HepG2 (cell line): Measurements from ENCODE around the gene SOX21. TPM values are rescaled to one million over a fixed set of nuclear protein-coding genes. Genes with fewer than 3 reads are reported as not detected.

Experiments used
- ATAC-seq: fragments of 200-7000 bp; cut with Tn5 transposase; 3 replicates; pipeline ENCODE4 v1.9.1; 2020; ENCODE audit warnings: mild to moderate bottlenecking, moderate library complexity
- BruUV-seq: library from RNA; stranded (reverse); fragments of 400-500 nt; replicated peaks from 2 replicates; lab custom pipeline; 2021; lab: Mats Ljungman, UMichigan
- CTCF ChIA-PET: fragments of 300-600 bp; formaldehyde crosslinking; extraction: SDS; loops from one replicate; lab custom pipeline; 2021; ENCODE audit warnings: low total read pairs, inconsistent platforms, low intra/inter-chr PET ratio; lab: Yijun Ruan, JAX
- POLR2A ChIA-PET: fragments of 350-600 bp; sonication (Branson Sonifier 250); formaldehyde crosslinking; loops from one replicate; lab custom pipeline; 2020; ENCODE audit warnings: antibody characterized with exemption, inconsistent platforms; lab: Yijun Ruan, JAX
- DNase-seq: peaks from one replicate; pipeline ENCODE4 v3.0.0-alpha.2; 2015; ENCODE audit warnings: low spot score
- FAIRE-seq: peaks from 3 replicates; lab custom pipeline; 2011; peaks lifted over from hg19 to GRCh38; lab: Jason Lieb, UNC
- H2AFZ ChIP-seq: one replicate; pipeline ENCODE4 v1.6.1; 2011; ENCODE audit warnings: low read length, inconsistent platforms
- H3K27ac ChIP-seq: fragments of 300-600 bp; 3 replicates; pipeline ENCODE4 v1.8.0; 2011; ENCODE audit warnings: mixed run types, mild to moderate bottlenecking, mixed read lengths, low read length, inconsistent platforms; ENCODE audit not compliant: insufficient read depth; ENCODE audit errors: extremely low read length
- H3K27me3 ChIP-seq, 2 experiments: fragments of 200-600 bp in 1 of 2; 2 replicates in 1 of 2; 3 replicates in 1 of 2; pipeline versions ENCODE4 v1.6.0 to v1.8.0; 2011; ENCODE audit warnings: low read length in 2 of 2, mild to moderate bottlenecking in 2 of 2, moderate library complexity in 2 of 2, inconsistent platforms in 1 of 2; ENCODE audit not compliant: insufficient read depth in 2 of 2, control insufficient read depth in 1 of 2
- H3K36me3 ChIP-seq, 2 experiments: fragments of 200-600 bp in 1 of 2; replicated peaks in 1 of 2; 2 replicates in 1 of 2; 3 replicates in 1 of 2; pipeline versions ENCODE4 v1.5.1 to v1.8.0; 2011; ENCODE audit warnings: low read length in 2 of 2, inconsistent platforms in 1 of 2; ENCODE audit not compliant: insufficient read depth in 2 of 2, control insufficient read depth in 1 of 2
- H3K4me1 ChIP-seq: 2 replicates; pipeline ENCODE4 v1.5.1; 2012; ENCODE audit warnings: low read length, inconsistent platforms; ENCODE audit not compliant: insufficient read depth
- H3K4me2 ChIP-seq: 2 replicates; pipeline ENCODE4 v1.6.0; 2011; ENCODE audit warnings: low read depth, low read length, inconsistent platforms
- H3K4me3 ChIP-seq, 3 experiments: fragments of 200-600 bp in 1 of 3; sonication (generic), shearing (Covaris generic) in 1 of 3; replicated peaks in 1 of 3; 2 replicates each; pipeline ENCODE4 v1.5.1; 2011 to 2016; ENCODE audit warnings: low read length in 3 of 3, inconsistent platforms in 2 of 3, low read depth in 2 of 3, mild to moderate bottlenecking in 2 of 3, control low read depth in 1 of 3, mixed read lengths in 1 of 3; ENCODE audit not compliant: insufficient read depth in 1 of 3
- H3K79me2 ChIP-seq: one replicate; pipeline ENCODE4 v1.6.1; 2011; ENCODE audit warnings: low read length, inconsistent platforms; ENCODE audit not compliant: insufficient read depth
- H3K9ac ChIP-seq: 2 replicates; pipeline ENCODE4 v1.6.0; 2011; ENCODE audit warnings: mild to moderate bottlenecking, low read depth, low read length, inconsistent platforms; ENCODE audit not compliant: insufficient read depth
- H3K9me3 ChIP-seq: 2 replicates; pipeline ENCODE4 v1.5.1; 2012; ENCODE audit warnings: mild to moderate bottlenecking, low read length
- H4K20me1 ChIP-seq: 2 replicates; pipeline ENCODE4 v1.6.0; 2011; ENCODE audit warnings: inconsistent platforms, mild to moderate bottlenecking, low read length, moderate library complexity; ENCODE audit not compliant: insufficient read depth
- BCLAF1 ChIP-seq: fragments of 450-650 bp; IDR thresholded peaks from 2 replicates; pipeline ENCODE4 v1.6.1; 2017; ENCODE audit warnings: mild to moderate bottlenecking
- ETS1 ChIP-seq: sonication (generic); formaldehyde crosslinking; IDR thresholded peaks from 2 replicates; pipeline ENCODE4 v1.4.0; 2020; ENCODE audit warnings: missing genetic modification reagents
- FOXP1 ChIP-seq, 2 experiments: fragments of 450-650 bp in 1 of 2; IDR thresholded peaks; 2 replicates each; pipeline ENCODE4 v1.6.1; 2017 to 2018; ENCODE audit warnings: antibody characterized with exemption in 1 of 2
- GFI1 ChIP-seq: sonication (generic); formaldehyde crosslinking; IDR thresholded peaks from 2 replicates; pipeline ENCODE4 v1.5.0; 2020; ENCODE audit warnings: missing genetic modification reagents, mild to moderate bottlenecking, borderline replicate concordance
- HOXA3 ChIP-seq: sonication (generic); formaldehyde crosslinking; IDR thresholded peaks from 2 replicates; pipeline ENCODE4 v1.5.0; 2020; ENCODE audit warnings: missing genetic modification reagents
- KLF11 ChIP-seq: IDR thresholded peaks from 2 replicates; pipeline ENCODE4 v1.6.1; 2016; ENCODE audit warnings: missing compliant biosample characterization
- MIER2 ChIP-seq: IDR thresholded peaks from 2 replicates; pipeline ENCODE4 v1.6.1; 2016; ENCODE audit warnings: missing biosample characterization, missing genetic modification reagents
- MXD3 ChIP-seq: IDR thresholded peaks from 2 replicates; pipeline ENCODE4 v1.6.1; 2016; ENCODE audit warnings: mild to moderate bottlenecking, missing biosample characterization, missing genetic modification reagents
- RFXANK ChIP-seq: IDR thresholded peaks from 2 replicates; pipeline ENCODE4 v1.6.1; 2016
- SMC3 ChIP-seq: IDR thresholded peaks from 2 replicates; pipeline ENCODE4 v1.6.1; 2011; ENCODE audit warnings: low read length, improper control_type of control experiment
- THYN1 ChIP-seq: sonication (generic); formaldehyde crosslinking; IDR thresholded peaks from 2 replicates; pipeline ENCODE4 v1.8.1; 2023; ENCODE audit warnings: low read depth, mild to moderate bottlenecking, moderate library complexity, missing genetic modification reagents, borderline replicate concordance
- ZFAT ChIP-seq: sonication (generic); formaldehyde crosslinking; conservative IDR thresholded peaks from 2 replicates; pipeline ENCODE4 v1.8.1; 2023; ENCODE audit warnings: missing genetic modification reagents, inconsistent platforms
- ZNF879 ChIP-seq: sonication (generic); formaldehyde crosslinking; IDR thresholded peaks from 2 replicates; pipeline ENCODE4 v1.8.1; 2023; ENCODE audit warnings: missing genetic modification reagents
- WGBS: methylation state at CpG from one replicate; pipeline ENCODE4 v1.1.6; 2017; ENCODE audit warnings: low lambda C conversion rate; 5-methylcytosine and 5-hydroxymethylcytosine counted together
- in situ Hi-C: cut with HindIII; loops from 2 replicates; pipeline ENCODE4 v1.10.0; 2017; ENCODE audit warnings: low pct_unique_long_range_greater_than_20kb; ENCODE audit not compliant: extremely low pct_ligation_motif_present
- intact Hi-C: fragments of 100-400 bp; cut with micrococcal nuclease; formaldehyde crosslinking; loops from one replicate; pipeline ENCODE4 v1.10.0; 2022; ENCODE audit not compliant: unreplicated experiment
- polyA plus RNA-seq, 8 experiments: library from polyadenylated mRNA; depleted of rRNA in 3 of 8; stranded (reverse) in 7 of 8; unstranded in 1 of 8; fragments of >200 nt; fragmentation: Illumina TruSeq in 4 of 8; extraction: Trizol in 4 of 8; gene quantifications; 2 replicates each; pipeline versions ENCODE4 v1.2.1 to v1.2.3, GENCODE V29; 2011 to 2016; ENCODE audit warnings: low read depth in 4 of 8, missing spikeins in 1 of 8, mixed read lengths in 1 of 8; ENCODE audit not compliant: insufficient read depth in 1 of 8
- total RNA-seq, 5 experiments: library from RNA; depleted of rRNA; stranded (reverse); fragments of >200 nt; fragmentation: Illumina TruSeq; extraction: Trizol; gene quantifications; 2 replicates each; pipeline ENCODE4 v1.2.3, GENCODE V29; 2016; ENCODE audit warnings: low read depth in 1 of 5
- TF ChIP-seq, protein P1 (sequence below): sonication (generic); formaldehyde crosslinking; IDR thresholded peaks from 2 replicates; pipeline ENCODE4 v1.4.0; 2020; ENCODE audit warnings: missing genetic modification reagents, borderline replicate concordance

Gene SOX21
- total and polyA plus RNA-seq, 2 of the 13 experiments (the other 11 are each of a cell fraction or from before 2014, with no cell fraction given): not detected

- Histone ChIP-seq H3K4me2 (no peak overlapping the region), H3K4me3 (no peak overlapping the region), H3K9ac (no peak overlapping the region), H4K20me1 (no peaks in the 10 kb centered on the region), H2AFZ (no peak overlapping the region), H3K9me3 (no peaks in the 10 kb centered on the region), H3K27me3 (no peaks in the 10 kb centered on the region), H3K4me1 (no peaks in the 10 kb centered on the region), H3K79me2 (no peaks in the 10 kb centered on the region), H3K36me3 (no peaks in the 10 kb centered on the region), H3K27ac (no peak overlapping the region)
- no peak for ATAC-seq
- no peak for DNase-seq
- no peak for FAIRE-seq
- no peak for TF ChIP-seq ZNF879
- TF ChIP-seq MXD3: no peak
- TF ChIP-seq THYN1: no peak
- TF ChIP-seq BCLAF1: no peak
- no peak for TF ChIP-seq FOXP1 (IDR thresholded peaks at IDR 0.05)
- TF ChIP-seq FOXP1 (CRISPR knock-in tag; IDR thresholded peaks at IDR 0.05): no peak
- no peak for TF ChIP-seq ZFAT (CRISPR knock-in tag)
- TF ChIP-seq GFI1 (CRISPR knock-in tag): no peak
- TF ChIP-seq, protein P1, sequence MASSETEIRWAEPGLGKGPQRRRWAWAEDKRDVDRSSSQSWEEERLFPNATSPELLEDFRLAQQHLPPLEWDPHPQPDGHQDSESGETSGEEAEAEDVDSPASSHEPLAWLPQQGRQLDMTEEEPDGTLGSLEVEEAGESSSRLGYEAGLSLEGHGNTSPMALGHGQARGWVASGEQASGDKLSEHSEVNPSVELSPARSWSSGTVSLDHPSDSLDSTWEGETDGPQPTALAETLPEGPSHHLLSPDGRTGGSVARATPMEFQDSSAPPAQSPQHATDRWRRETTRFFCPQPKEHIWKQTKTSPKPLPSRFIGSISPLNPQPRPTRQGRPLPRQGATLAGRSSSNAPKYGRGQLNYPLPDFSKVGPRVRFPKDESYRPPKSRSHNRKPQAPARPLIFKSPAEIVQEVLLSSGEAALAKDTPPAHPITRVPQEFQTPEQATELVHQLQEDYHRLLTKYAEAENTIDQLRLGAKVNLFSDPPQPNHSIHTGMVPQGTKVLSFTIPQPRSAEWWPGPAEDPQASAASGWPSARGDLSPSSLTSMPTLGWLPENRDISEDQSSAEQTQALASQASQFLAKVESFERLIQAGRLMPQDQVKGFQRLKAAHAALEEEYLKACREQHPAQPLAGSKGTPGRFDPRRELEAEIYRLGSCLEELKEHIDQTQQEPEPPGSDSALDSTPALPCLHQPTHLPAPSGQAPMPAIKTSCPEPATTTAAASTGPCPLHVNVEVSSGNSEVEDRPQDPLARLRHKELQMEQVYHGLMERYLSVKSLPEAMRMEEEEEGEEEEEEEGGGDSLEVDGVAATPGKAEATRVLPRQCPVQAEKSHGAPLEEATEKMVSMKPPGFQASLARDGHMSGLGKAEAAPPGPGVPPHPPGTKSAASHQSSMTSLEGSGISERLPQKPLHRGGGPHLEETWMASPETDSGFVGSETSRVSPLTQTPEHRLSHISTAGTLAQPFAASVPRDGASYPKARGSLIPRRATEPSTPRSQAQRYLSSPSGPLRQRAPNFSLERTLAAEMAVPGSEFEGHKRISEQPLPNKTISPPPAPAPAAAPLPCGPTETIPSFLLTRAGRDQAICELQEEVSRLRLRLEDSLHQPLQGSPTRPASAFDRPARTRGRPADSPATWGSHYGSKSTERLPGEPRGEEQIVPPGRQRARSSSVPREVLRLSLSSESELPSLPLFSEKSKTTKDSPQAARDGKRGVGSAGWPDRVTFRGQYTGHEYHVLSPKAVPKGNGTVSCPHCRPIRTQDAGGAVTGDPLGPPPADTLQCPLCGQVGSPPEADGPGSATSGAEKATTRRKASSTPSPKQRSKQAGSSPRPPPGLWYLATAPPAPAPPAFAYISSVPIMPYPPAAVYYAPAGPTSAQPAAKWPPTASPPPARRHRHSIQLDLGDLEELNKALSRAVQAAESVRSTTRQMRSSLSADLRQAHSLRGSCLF (CRISPR knock-in tag): no peak
- TF ChIP-seq MIER2 (CRISPR knock-in tag): no peak
- TF ChIP-seq ETS1: no peak
- TF ChIP-seq HOXA3 (CRISPR knock-in tag): no peak
- TF ChIP-seq KLF11: no peak
- no peak for TF ChIP-seq SMC3
- TF ChIP-seq RFXANK (CRISPR knock-in tag): no peak
- BruUV-seq: no TSS peak
- ChIA-PET CTCF (no interaction called here), POLR2A (no interaction called here)
- in situ Hi-C loops (no loop called here), intact Hi-C loops (no loop called here)
- WGBS: 6% methylated on average over 1 of the region's 1 CpG
These were observed 36.8 kb upstream of the SOX21 start for GRCh38 chr13:94749162-94749561.
